IMR-90 (cell line): Measurements from ENCODE around the gene KRABD2.

Experiments used
- ATAC-seq: fragments of 200-7000 bp; cut with Tn5 transposase; 2 replicates; pipeline ENCODE4 v1.9.1; 2020; ENCODE audit warnings: low read depth, mild to moderate bottlenecking, moderate library complexity
- BruUV-seq: library from RNA; stranded (reverse); fragments of 400-500 nt; replicated peaks from 2 replicates; lab custom pipeline; 2021; lab: Mats Ljungman, UMichigan
- CTCF ChIA-PET: fragments of 300-600 bp; formaldehyde crosslinking; extraction: SDS; loops from one replicate; lab custom pipeline; 2021; ENCODE audit warnings: antibody characterized with exemption; lab: Yijun Ruan, JAX
- POLR2A ChIA-PET: fragments of 300-600 bp; sonication (Branson Sonifier 250); formaldehyde crosslinking; loops from one replicate; lab custom pipeline; 2022; ENCODE audit warnings: antibody characterized with exemption; ENCODE audit not compliant: unreplicated experiment; lab: Charles Lee
- DNase-seq: peaks from one replicate; pipeline ENCODE4 v3.0.0; 2013
- H2AFZ ChIP-seq: replicated peaks from 2 replicates; pipeline ENCODE3; 2013; ENCODE audit warnings: low read length, mild to moderate bottlenecking; ENCODE audit not compliant: poor library complexity
- H2AK5ac ChIP-seq: 2 replicates; pipeline ENCODE4 v1.6.1; 2013; ENCODE audit warnings: low read depth, low read length, inconsistent platforms
- H2AK9ac ChIP-seq: replicated peaks from 2 replicates; pipeline ENCODE3; 2013; ENCODE audit warnings: mild to moderate bottlenecking, low read depth, low read length, moderate library complexity; ENCODE audit not compliant: poor library complexity
- H2BK120ac ChIP-seq: 2 replicates; pipeline ENCODE4 v1.6.1; 2013; ENCODE audit warnings: low read depth, low read length, inconsistent platforms
- H2BK15ac ChIP-seq: 3 replicates; pipeline ENCODE4 v1.6.1; 2013; ENCODE audit warnings: low read depth, low read length, inconsistent platforms
- H2BK20ac ChIP-seq: 2 replicates; pipeline ENCODE4 v1.6.1; 2013; ENCODE audit warnings: low read depth, mild to moderate bottlenecking, inconsistent platforms, low read length, moderate library complexity
- H2BK5ac ChIP-seq: 2 replicates; pipeline ENCODE4 v1.6.1; 2013; ENCODE audit warnings: mild to moderate bottlenecking, low read depth, low read length, inconsistent platforms; ENCODE audit not compliant: poor library complexity, severe bottlenecking
- H3K14ac ChIP-seq: replicated peaks from 2 replicates; pipeline ENCODE4 v1.6.1; 2013; ENCODE audit warnings: low read depth, low read length, inconsistent platforms
- H3K18ac ChIP-seq: 2 replicates; pipeline ENCODE4 v1.6.1; 2013; ENCODE audit warnings: low read depth, low read length, control low read depth
- H3K23ac ChIP-seq: 2 replicates; pipeline ENCODE4 v1.6.1; 2013; ENCODE audit warnings: low read depth, low read length, inconsistent platforms
- H3K27ac ChIP-seq: 2 replicates; pipeline ENCODE4 v1.5.1; 2013; ENCODE audit warnings: mild to moderate bottlenecking, control low read depth, low read length; ENCODE audit not compliant: insufficient read depth
- H3K27me3 ChIP-seq: 2 replicates; pipeline ENCODE4 v1.6.1; 2013; ENCODE audit warnings: low read length; ENCODE audit not compliant: control insufficient read depth, insufficient read depth
- H3K36me3 ChIP-seq: 2 replicates; pipeline ENCODE4 v1.6.1; 2013; ENCODE audit warnings: low read length, mixed read lengths; ENCODE audit not compliant: control insufficient read depth, insufficient read depth
- H3K4ac ChIP-seq: 2 replicates; pipeline ENCODE4 v1.6.1; 2013; ENCODE audit warnings: low read depth, low read length, inconsistent platforms
- H3K4me1 ChIP-seq: 2 replicates; pipeline ENCODE4 v1.6.1; 2013; ENCODE audit warnings: low read length, mixed read lengths; ENCODE audit not compliant: control insufficient read depth, insufficient read depth
- H3K4me2 ChIP-seq: 2 replicates; pipeline ENCODE4 v1.6.1; 2013; ENCODE audit warnings: low read depth, mild to moderate bottlenecking, control low read depth, low read length, moderate library complexity
- H3K4me3 ChIP-seq: 2 replicates; pipeline ENCODE4 v1.5.1; 2013; ENCODE audit warnings: low read depth, mild to moderate bottlenecking, control low read depth, low read length, moderate library complexity; ENCODE audit not compliant: insufficient read depth
- H3K56ac ChIP-seq: 2 replicates; pipeline ENCODE4 v1.6.1; 2013; ENCODE audit warnings: low read length, inconsistent platforms; ENCODE audit not compliant: insufficient read depth; ENCODE audit errors: extremely low read depth
- H3K79me1 ChIP-seq, 2 experiments: 2 replicates each; pipeline ENCODE4 v1.6.1; 2013; ENCODE audit warnings: low read length in 2 of 2, inconsistent platforms in 1 of 2, low read depth in 1 of 2
- H3K9ac ChIP-seq: 2 replicates; pipeline ENCODE4 v1.6.1; 2013; ENCODE audit warnings: low read depth, low read length, control low read depth
- H3K9me1 ChIP-seq: 2 replicates; pipeline ENCODE4 v1.6.1; 2013; ENCODE audit warnings: low read length, inconsistent platforms; ENCODE audit not compliant: insufficient read depth
- H3K9me3 ChIP-seq: 2 replicates; pipeline ENCODE4 v1.6.1; 2013; ENCODE audit warnings: low read length; ENCODE audit not compliant: control insufficient read depth, insufficient read depth
- H4K20me1 ChIP-seq: 2 replicates; pipeline ENCODE4 v1.6.1; 2013; ENCODE audit warnings: low read length, inconsistent platforms; ENCODE audit not compliant: insufficient read depth
- H4K5ac ChIP-seq: 2 replicates; pipeline ENCODE4 v1.6.1; 2013; ENCODE audit warnings: mild to moderate bottlenecking, low read depth, low read length, control low read depth
- H4K8ac ChIP-seq, 2 experiments: 2 replicates each; pipeline ENCODE4 v1.6.1; 2013; ENCODE audit warnings: low read depth in 2 of 2, low read length in 2 of 2, control low read depth in 1 of 2, inconsistent platforms in 1 of 2
- H4K91ac ChIP-seq: 2 replicates; pipeline ENCODE4 v1.6.1; 2013; ENCODE audit warnings: low read depth, low read length, inconsistent platforms; ENCODE audit not compliant: insufficient read depth
- MXI1 ChIP-seq: IDR thresholded peaks from 2 replicates; pipeline ENCODE4 v1.6.1; 2012; ENCODE audit warnings: low read depth, mild to moderate bottlenecking, low read length, moderate library complexity, borderline replicate concordance
- WGBS, 2 experiments: methylation state at CpG; one replicate each; pipeline versions ENCODE4 v1.1.5 to v1.1.7; 2013; ENCODE audit warnings: missing lambda C conversion rate in 2 of 2; ENCODE audit not compliant: insufficient read length in 1 of 2; ENCODE audit errors: extremely low coverage in 2 of 2; 5-methylcytosine and 5-hydroxymethylcytosine counted together
- dilution Hi-C: fragments of 300-500 bp; cut with HindIII; formaldehyde crosslinking; loops from one replicate; pipeline ENCODE4 v1.14.3; 2018; ENCODE audit warnings: low sequenced_read_pairs; ENCODE audit not compliant: unreplicated experiment
- in situ Hi-C: fragments of 300-500 bp; cut with MboI; formaldehyde crosslinking; loops from 3 replicates; pipeline ENCODE4 v1.14.3; 2019; ENCODE audit warnings: low sequenced_read_pairs, inconsistent platforms, mixed read lengths
- intact Hi-C: fragments of 100-400 bp; cut with micrococcal nuclease; formaldehyde crosslinking; loops from 2 replicates; pipeline ENCODE4 v1.10.0; 2022

Gene KRABD2

GRCh38 chr17:8341456-8341855 is 35.0 kb downstream of the KRABD2 start:
- Histone ChIP-seq H3K9ac (no peak overlapping the region), H2AK5ac (no peak overlapping the region), H4K8ac (no peak overlapping the region), H3K9me3 (no peaks in the 10 kb centered on the region; the same call in 1 of the 2 replicates), H4K20me1 (no peaks in the 10 kb centered on the region), H3K56ac (no peak overlapping the region), H3K36me3 (no peaks in the 10 kb centered on the region), H3K27me3 (peaks cover 27% of the 10 kb centered on the region), H3K4me1 (no peaks in the 10 kb centered on the region), H3K4me3 (no peak overlapping the region), H3K79me1 (no peaks in the 10 kb centered on the region), H2AK9ac (no peak overlapping the region), H3K14ac (no peak overlapping the region), H3K9me1 (no peaks in the 10 kb centered on the region), H2BK5ac (no peak overlapping the region), H2BK120ac (no peak overlapping the region), H4K91ac (no peak overlapping the region), H3K27ac (no peak overlapping the region), H2AFZ (no peak overlapping the region), H2BK15ac (no peak overlapping the region), H4K5ac (no peak overlapping the region), H2BK20ac (no peak overlapping the region), H3K18ac (no peak overlapping the region), H3K23ac (no peak overlapping the region), H3K4ac (no peak overlapping the region), H3K4me2 (no peak overlapping the region)
- no TSS peak for BruUV-seq
- no CpG with 5 or more reads among the region's 4 CpGs for WGBS, 2 experiments
- TF ChIP-seq MXI1, result no peak
- no peak for ATAC-seq
- CTCF ChIA-PET, result no interaction called here
- intact Hi-C loops, result no loop called here
- in situ Hi-C loops, result no loop called here
- POLR2A ChIA-PET, result no interaction called here
- dilution Hi-C loops, result no loop called here
- DNase-seq, result no peak
